ENCODE results near the gene CDON.

CDON gene

DNA sequence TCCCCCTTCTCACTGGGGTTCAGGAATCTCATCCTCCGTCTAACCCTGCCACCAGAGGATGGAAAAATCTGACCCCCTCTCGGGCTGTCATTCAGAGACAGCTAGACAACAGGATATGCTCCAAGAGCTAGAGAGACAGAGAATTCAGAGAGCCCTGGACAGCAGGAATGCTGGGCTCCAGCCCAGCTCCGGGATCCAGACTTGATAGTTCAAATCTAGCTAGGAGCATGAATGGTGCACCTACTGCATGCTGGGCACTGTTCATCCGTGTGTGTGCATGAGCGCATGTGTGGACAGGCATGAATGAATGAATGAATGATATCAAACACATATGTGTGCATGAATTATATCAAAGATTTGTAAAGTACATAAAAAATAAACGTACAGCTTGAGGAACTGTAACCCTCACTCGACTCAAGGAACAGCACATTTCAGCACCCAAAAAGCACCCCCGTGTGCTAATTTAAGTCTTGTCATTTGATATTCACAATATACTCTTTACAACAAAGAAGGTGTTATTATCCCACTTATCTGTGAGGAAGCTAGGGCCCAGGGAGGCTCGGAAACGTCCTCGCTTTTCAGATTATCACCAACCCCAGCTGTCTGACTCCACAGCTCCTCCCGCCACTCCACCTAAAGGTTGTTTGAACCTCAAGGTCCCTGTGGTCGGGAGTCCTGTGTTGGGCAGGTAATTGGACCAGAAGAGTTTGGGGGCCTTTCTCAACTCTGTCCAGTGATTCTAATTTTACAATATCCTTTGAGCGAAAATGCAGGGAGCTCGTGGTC is 117.5 kb downstream of the CDON start:
- H3K79me2 ChIP-seq (ENCODE audit: control insufficient read depth, low read length): no peaks in the 10 kb centered on the region
- H3K4me3 ChIP-seq (ENCODE audit: low read length): no peak overlapping the region
- no peaks in the 10 kb centered on the region for H3K36me3 ChIP-seq (ENCODE audit: control insufficient read depth, low read length)
- no peaks in the 10 kb centered on the region for H3F3A ChIP-seq (ENCODE audit: control insufficient read depth, insufficient read depth)
- H3K27ac ChIP-seq (ENCODE audit: low read depth, low read length): no peak overlapping the region
- no peaks in the 10 kb centered on the region for H4K20me1 ChIP-seq (ENCODE audit: control insufficient read depth, insufficient read depth, low read depth, low read length)
- no peaks in the 10 kb centered on the region for H3K9me3 ChIP-seq (ENCODE audit: control insufficient read depth, insufficient read depth, low read length)
- TF ChIP-seq, protein P1, sequence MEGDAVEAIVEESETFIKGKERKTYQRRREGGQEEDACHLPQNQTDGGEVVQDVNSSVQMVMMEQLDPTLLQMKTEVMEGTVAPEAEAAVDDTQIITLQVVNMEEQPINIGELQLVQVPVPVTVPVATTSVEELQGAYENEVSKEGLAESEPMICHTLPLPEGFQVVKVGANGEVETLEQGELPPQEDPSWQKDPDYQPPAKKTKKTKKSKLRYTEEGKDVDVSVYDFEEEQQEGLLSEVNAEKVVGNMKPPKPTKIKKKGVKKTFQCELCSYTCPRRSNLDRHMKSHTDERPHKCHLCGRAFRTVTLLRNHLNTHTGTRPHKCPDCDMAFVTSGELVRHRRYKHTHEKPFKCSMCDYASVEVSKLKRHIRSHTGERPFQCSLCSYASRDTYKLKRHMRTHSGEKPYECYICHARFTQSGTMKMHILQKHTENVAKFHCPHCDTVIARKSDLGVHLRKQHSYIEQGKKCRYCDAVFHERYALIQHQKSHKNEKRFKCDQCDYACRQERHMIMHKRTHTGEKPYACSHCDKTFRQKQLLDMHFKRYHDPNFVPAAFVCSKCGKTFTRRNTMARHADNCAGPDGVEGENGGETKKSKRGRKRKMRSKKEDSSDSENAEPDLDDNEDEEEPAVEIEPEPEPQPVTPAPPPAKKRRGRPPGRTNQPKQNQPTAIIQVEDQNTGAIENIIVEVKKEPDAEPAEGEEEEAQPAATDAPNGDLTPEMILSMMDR (IDR thresholded peaks at IDR 0.05; ENCODE audit: low read depth, low read length, poor library complexity, severe bottlenecking): no peak
- TF ChIP-seq EZH2phosphoT487 (IDR thresholded peaks at IDR 0.05; ENCODE audit: borderline replicate concordance, low read length): no peak
- H3K4me2 ChIP-seq (ENCODE audit: low read length): no peak overlapping the region
- no peaks in the 10 kb centered on the region for H3K9me2 ChIP-seq (replicated peaks; ENCODE audit: control insufficient read depth, low read length)
- H3K4me1 ChIP-seq (ENCODE audit: control insufficient read depth, low read length): no peaks in the 10 kb centered on the region
- no peaks in the 10 kb centered on the region; the same call in 1 of the 2 replicates for H3K27me3 ChIP-seq (ENCODE audit: control insufficient read depth, low read length)

DNA sequence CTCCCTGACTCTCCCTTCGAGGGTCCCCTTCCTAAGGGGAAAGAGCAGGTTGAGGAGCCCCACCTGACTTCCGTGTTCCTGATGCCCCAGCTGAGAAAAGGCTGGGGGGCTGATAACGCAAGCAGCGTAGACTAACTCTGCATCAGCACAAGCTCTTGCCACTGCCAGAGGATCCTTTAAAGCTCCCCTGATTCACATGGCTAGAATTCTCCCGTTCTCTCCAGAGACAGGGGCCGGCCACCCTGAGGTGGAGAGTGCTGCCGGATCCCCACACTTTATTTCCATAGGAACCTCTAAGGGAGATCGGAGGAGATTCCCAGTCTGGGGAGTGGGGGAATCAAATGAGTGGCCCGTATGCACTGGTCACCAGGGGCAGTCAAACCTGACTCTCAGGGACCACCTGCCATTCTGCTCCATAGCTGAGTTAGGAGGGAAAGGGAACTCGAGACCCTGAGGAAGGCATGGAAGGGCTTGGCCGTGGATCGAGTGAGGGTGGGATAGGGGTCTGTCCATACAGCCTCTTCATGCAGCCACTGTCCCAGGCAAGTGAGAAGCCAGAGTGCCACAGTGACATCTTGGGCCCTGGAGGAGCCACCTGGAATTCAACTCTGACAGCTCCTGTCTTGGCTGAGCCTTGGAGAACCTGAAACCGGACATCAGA is 118.2 kb downstream of the CDON start:
- Histone ChIP-seq H3K27me3 (ENCODE audit: control insufficient read depth, low read length) (no peaks in the 10 kb centered on the region; the same call in 1 of the 2 replicates), H3F3A (ENCODE audit: control insufficient read depth, insufficient read depth) (no peaks in the 10 kb centered on the region), H3K4me1 (ENCODE audit: control insufficient read depth, low read length) (no peaks in the 10 kb centered on the region), H3K36me3 (ENCODE audit: control insufficient read depth, low read length) (no peaks in the 10 kb centered on the region), H3K27ac (ENCODE audit: low read depth, low read length) (no peak overlapping the region), H3K9me3 (ENCODE audit: control insufficient read depth, insufficient read depth, low read length) (no peaks in the 10 kb centered on the region), H3K4me2 (ENCODE audit: low read length) (no peak overlapping the region), H3K79me2 (ENCODE audit: control insufficient read depth, low read length) (no peaks in the 10 kb centered on the region), H3K4me3 (ENCODE audit: low read length) (no peak overlapping the region), H4K20me1 (ENCODE audit: control insufficient read depth, insufficient read depth, low read depth, low read length) (no peaks in the 10 kb centered on the region), H3K9me2 (replicated peaks; ENCODE audit: control insufficient read depth, low read length) (no peaks in the 10 kb centered on the region)
- TF ChIP-seq EZH2phosphoT487 (IDR thresholded peaks at IDR 0.05; ENCODE audit: borderline replicate concordance, low read length): no peak
- TF ChIP-seq, protein P1 (IDR thresholded peaks at IDR 0.05; ENCODE audit: low read depth, low read length, poor library complexity, severe bottlenecking): no peak

DNA sequence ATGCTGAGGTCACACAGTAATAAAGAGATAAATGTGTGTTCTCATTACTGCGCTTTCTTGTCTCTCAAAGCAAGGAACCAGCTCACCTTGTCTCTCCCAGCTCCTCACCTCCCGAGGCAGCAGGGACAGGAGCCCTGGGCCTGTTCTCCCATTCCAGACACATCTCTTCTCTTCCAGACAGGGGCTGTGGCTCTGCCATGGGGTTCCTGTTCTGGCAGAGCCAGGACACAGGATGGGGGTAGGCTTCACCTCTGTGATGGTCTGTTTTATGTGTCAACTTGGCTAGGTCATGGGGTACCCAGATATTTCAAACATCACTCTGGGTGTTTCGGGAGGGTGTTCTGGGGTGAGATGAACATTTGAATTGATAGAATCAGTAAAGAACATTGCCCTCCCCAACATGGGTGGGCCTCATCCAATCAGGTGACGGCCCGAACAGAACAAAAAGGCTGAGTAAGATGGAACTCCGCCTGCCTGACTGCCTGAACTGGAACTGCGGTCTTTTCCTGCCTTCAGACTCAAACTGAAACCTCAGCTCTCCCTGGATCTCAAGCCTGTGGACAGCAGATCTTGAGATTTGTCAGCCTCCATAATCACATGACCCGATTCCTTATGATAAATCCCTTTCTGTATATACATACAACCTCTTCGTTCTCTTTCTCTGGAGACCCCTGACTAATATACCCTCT is 118.9 kb downstream of the CDON start:
- no peak overlapping the region for H3K27ac ChIP-seq (ENCODE audit: low read depth, low read length)

More for the DNA sequence above, 118.9 kb downstream of the CDON start:
- TF ChIP-seq EZH2phosphoT487 (IDR thresholded peaks at IDR 0.05; ENCODE audit: borderline replicate concordance, low read length): no peak
- TF ChIP-seq, protein P1 (IDR thresholded peaks at IDR 0.05; ENCODE audit: low read depth, low read length, poor library complexity, severe bottlenecking): no peak
- H3K79me2 ChIP-seq (ENCODE audit: control insufficient read depth, low read length): no peaks in the 10 kb centered on the region
- H3K36me3 ChIP-seq (ENCODE audit: control insufficient read depth, low read length): no peaks in the 10 kb centered on the region
- no peaks in the 10 kb centered on the region for H3K4me1 ChIP-seq (ENCODE audit: control insufficient read depth, low read length)
- H3K4me2 ChIP-seq (ENCODE audit: low read length): no peak overlapping the region
- no peaks in the 10 kb centered on the region for H3F3A ChIP-seq (ENCODE audit: control insufficient read depth, insufficient read depth)
- no peaks in the 10 kb centered on the region for H3K9me3 ChIP-seq (ENCODE audit: control insufficient read depth, insufficient read depth, low read length)
- H3K4me3 ChIP-seq (ENCODE audit: low read length): no peak overlapping the region
- H3K9me2 ChIP-seq (replicated peaks; ENCODE audit: control insufficient read depth, low read length): no peaks in the 10 kb centered on the region
- no peaks in the 10 kb centered on the region for H4K20me1 ChIP-seq (ENCODE audit: control insufficient read depth, insufficient read depth, low read depth, low read length)
- H3K27me3 ChIP-seq (ENCODE audit: control insufficient read depth, low read length): no peaks in the 10 kb centered on the region; the same call in 1 of the 2 replicates

Measured in DOHH2 (cell line).